SH-SY5Y (cell line): ENCODE data around the gene OR52M1.

Experiments
- GATA2 ChIP-seq: IDR thresholded peaks from 2 replicates; pipeline ENCODE4 v1.6.1; 2011; ENCODE audit warnings: mild to moderate bottlenecking, low read depth, low read length
- GATA3 ChIP-seq: IDR thresholded peaks from 2 replicates; pipeline ENCODE4 v1.6.1; 2011; ENCODE audit warnings: low read depth, mild to moderate bottlenecking, low read length, moderate library complexity

- TF ChIP-seq GATA3 (no peak), GATA2 (no peak)
Measured at GRCh38 chr11:4543561-4543960, 1.4 kb upstream of the OR52M1 start.
